Measurements from ENCODE around the gene CPXM2.

DNA sequence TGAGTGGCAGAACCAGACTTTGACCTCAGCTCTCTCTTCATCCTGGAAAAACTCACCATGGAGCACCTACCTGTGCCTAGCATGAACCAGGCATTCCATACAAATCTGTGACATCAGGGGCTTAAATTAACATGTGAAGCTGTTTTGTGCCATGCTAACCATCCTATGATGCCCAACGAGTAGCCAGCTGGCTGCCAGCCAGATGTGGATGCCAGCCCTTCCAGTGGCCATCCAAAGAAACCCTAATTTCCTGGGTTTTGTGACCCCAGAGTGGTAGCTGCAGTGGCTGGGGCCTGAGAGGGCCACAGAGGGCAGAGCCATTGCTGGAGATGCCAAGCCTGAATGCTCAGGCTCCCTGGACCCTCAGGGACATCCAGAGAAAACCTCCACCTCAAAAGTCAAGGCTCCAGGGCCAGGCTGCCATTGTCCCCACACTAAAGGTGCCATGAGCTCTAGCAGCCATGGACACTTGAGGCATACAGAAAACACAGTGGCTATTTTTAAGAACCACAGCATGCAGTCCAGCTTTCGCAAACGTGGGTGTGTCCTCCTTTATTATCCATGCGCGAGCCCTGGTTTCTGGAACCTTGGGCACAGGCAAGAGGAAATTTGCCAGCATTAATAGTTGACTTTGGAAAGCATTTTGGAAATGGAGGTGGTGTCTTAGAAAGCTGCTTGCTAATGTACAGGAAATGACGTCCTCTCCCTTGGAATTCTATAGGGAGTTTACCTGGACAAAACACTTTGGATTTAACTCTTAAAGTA lies 6.0 kb downstream of the CPXM2 start:
- TF ChIP-seq, protein P1, sequence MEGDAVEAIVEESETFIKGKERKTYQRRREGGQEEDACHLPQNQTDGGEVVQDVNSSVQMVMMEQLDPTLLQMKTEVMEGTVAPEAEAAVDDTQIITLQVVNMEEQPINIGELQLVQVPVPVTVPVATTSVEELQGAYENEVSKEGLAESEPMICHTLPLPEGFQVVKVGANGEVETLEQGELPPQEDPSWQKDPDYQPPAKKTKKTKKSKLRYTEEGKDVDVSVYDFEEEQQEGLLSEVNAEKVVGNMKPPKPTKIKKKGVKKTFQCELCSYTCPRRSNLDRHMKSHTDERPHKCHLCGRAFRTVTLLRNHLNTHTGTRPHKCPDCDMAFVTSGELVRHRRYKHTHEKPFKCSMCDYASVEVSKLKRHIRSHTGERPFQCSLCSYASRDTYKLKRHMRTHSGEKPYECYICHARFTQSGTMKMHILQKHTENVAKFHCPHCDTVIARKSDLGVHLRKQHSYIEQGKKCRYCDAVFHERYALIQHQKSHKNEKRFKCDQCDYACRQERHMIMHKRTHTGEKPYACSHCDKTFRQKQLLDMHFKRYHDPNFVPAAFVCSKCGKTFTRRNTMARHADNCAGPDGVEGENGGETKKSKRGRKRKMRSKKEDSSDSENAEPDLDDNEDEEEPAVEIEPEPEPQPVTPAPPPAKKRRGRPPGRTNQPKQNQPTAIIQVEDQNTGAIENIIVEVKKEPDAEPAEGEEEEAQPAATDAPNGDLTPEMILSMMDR (conservative IDR thresholded peaks at IDR 0.05): no peak
- TF ChIP-seq ZFX (IDR thresholded peaks at IDR 0.05): no peak
